Gastroesophageal sphincter (tissue), 3 donors: Measurements from ENCODE around the gene TRHDE.

Experiments
- EP300 ChIP-seq: sonication (generic); formaldehyde crosslinking; IDR thresholded peaks from one replicate; pipeline ENCODE4 v1.6.1; 2017; ENCODE audit warnings: antibody characterized with exemption, mild to moderate bottlenecking
- POLR2A ChIP-seq, 2 donors: fragments of 450-650 bp; IDR thresholded peaks; one replicate each; pipeline ENCODE4 v1.6.1; 2017; ENCODE audit warnings: antibody characterized with exemption in 2 of 2, mild to moderate bottlenecking in 2 of 2, moderate library complexity in 1 of 2
- POLR2AphosphoS5 ChIP-seq: sonication (generic); formaldehyde crosslinking; IDR thresholded peaks from one replicate; pipeline ENCODE4 v1.6.1; 2017; ENCODE audit warnings: antibody characterized with exemption
- TF ChIP-seq, protein P1 (sequence below), 4 experiments: fragments of 200-600 bp in 2 of 4; fragments of 450-650 bp in 2 of 4; sonication (generic) in 1 of 4; IDR thresholded peaks; one replicate each; pipeline ENCODE4 v1.5.1; 2017 to 2019; ENCODE audit warnings: antibody characterized with exemption in 4 of 4, mild to moderate bottlenecking in 2 of 4, moderate library complexity in 2 of 4

GRCh38 chr12:72642706-72643105, 370.5 kb downstream of the TRHDE start:
- TF ChIP-seq POLR2AphosphoS5 (no peak), POLR2A (IDR thresholded peaks at IDR 0.05) (no peak), EP300 (no peak)
- TF ChIP-seq, protein P1, sequence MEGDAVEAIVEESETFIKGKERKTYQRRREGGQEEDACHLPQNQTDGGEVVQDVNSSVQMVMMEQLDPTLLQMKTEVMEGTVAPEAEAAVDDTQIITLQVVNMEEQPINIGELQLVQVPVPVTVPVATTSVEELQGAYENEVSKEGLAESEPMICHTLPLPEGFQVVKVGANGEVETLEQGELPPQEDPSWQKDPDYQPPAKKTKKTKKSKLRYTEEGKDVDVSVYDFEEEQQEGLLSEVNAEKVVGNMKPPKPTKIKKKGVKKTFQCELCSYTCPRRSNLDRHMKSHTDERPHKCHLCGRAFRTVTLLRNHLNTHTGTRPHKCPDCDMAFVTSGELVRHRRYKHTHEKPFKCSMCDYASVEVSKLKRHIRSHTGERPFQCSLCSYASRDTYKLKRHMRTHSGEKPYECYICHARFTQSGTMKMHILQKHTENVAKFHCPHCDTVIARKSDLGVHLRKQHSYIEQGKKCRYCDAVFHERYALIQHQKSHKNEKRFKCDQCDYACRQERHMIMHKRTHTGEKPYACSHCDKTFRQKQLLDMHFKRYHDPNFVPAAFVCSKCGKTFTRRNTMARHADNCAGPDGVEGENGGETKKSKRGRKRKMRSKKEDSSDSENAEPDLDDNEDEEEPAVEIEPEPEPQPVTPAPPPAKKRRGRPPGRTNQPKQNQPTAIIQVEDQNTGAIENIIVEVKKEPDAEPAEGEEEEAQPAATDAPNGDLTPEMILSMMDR (IDR thresholded peaks at IDR 0.05): no peak
